Endodermal cell (in vitro differentiated cells): ENCODE data around the gene FBXL7. TPM values are rescaled to one million over a fixed set of nuclear protein-coding genes. Genes with fewer than 3 reads are reported as not detected.

Experiments
- DNase-seq: peaks from one replicate; pipeline ENCODE4 v3.0.0-alpha.2; 2017
- H3K27ac ChIP-seq: 2 replicates; pipeline ENCODE4 v1.5.1; 2013; ENCODE audit warnings: mild to moderate bottlenecking, low read depth, low read length, moderate library complexity
- H3K27me3 ChIP-seq: 2 replicates; pipeline ENCODE4 v1.6.1; 2013; ENCODE audit warnings: mild to moderate bottlenecking, low read length, moderate library complexity; ENCODE audit not compliant: insufficient read depth, control insufficient read depth, poor library complexity, severe bottlenecking
- H3K36me3 ChIP-seq: 2 replicates; pipeline ENCODE4 v1.7.0; 2013; ENCODE audit warnings: mild to moderate bottlenecking, low read length, moderate library complexity; ENCODE audit not compliant: control insufficient read depth, insufficient read depth
- H3K4me1 ChIP-seq: one replicate; pipeline ENCODE4 v1.7.0; 2013; ENCODE audit warnings: low read length; ENCODE audit not compliant: control insufficient read depth, insufficient read depth
- H3K4me3 ChIP-seq: 2 replicates; pipeline ENCODE4 v1.5.1; 2013; ENCODE audit warnings: mild to moderate bottlenecking, low read length, moderate library complexity
- H3K9ac ChIP-seq: 2 replicates; pipeline ENCODE4 v1.6.1; 2013; ENCODE audit warnings: mild to moderate bottlenecking, low read length, moderate library complexity; ENCODE audit not compliant: poor library complexity, severe bottlenecking; ENCODE audit errors: extremely low read depth
- H3K9me3 ChIP-seq: 2 replicates; pipeline ENCODE4 v1.6.1; 2013; ENCODE audit warnings: mild to moderate bottlenecking, low read length, moderate library complexity; ENCODE audit not compliant: control insufficient read depth
- H3K27ac Mint-ChIP-seq: 2 replicates; pipeline ENCODE4 v1.8.0; 2020; ENCODE audit warnings: mixed read lengths
- H3K27me3 Mint-ChIP-seq: 2 replicates; pipeline ENCODE4 v1.8.0; 2021; ENCODE audit warnings: mild to moderate bottlenecking, mixed read lengths; ENCODE audit not compliant: insufficient read depth
- H3K36me3 Mint-ChIP-seq: 2 replicates; pipeline ENCODE4 v1.8.0; 2020; ENCODE audit warnings: low read depth, mixed read lengths
- H3K4me1 Mint-ChIP-seq: 2 replicates; pipeline ENCODE4 v1.8.0; 2020; ENCODE audit warnings: mixed read lengths
- H3K4me3 Mint-ChIP-seq: 2 replicates; pipeline ENCODE4 v1.8.0; 2020; ENCODE audit warnings: mild to moderate bottlenecking, moderate library complexity, mixed read lengths
- H3K9me3 Mint-ChIP-seq: 2 replicates; pipeline ENCODE4 v1.8.0; 2020; ENCODE audit warnings: mild to moderate bottlenecking, mixed read lengths
- CTCF ChIP-seq: fragments of 200-600 bp; sonication (generic); conservative IDR thresholded peaks from 2 replicates; pipeline ENCODE4 v1.5.0; 2021; ENCODE audit warnings: antibody characterized with exemption, mild to moderate bottlenecking
- WGBS, 2 experiments: methylation state at CpG; one replicate each; pipeline versions ENCODE4 v1.1.5 to v1.1.7; 2013; ENCODE audit warnings: missing lambda C conversion rate in 2 of 2, mixed read lengths in 1 of 2; ENCODE audit not compliant: insufficient coverage in 1 of 2, insufficient read length in 1 of 2; 5-methylcytosine and 5-hydroxymethylcytosine counted together
- total RNA-seq, 2 donors: library from RNA; stranded (reverse); fragmentation: NEBNext Ultra II Directional in 1 of 2; extraction: Animal tissue kit (Norgen Biotek cat#: 25700) in 1 of 2; gene quantifications; 2 replicates in 1 of 2; 3 replicates in 1 of 2; pipeline ENCODE4 v1.2.1, GENCODE V29; 2021

FBXL7 gene
- total RNA-seq, 2 donors from 2014 or later = 12.9 to 13.2 TPM

GRCh38 chr5:15510092-15510491 is 10.1 kb downstream of the FBXL7 start:
- Mint-ChIP-seq H3K27ac (no peak overlapping the region), H3K4me3 (no peak overlapping the region), H3K9me3 (no peaks in the 10 kb centered on the region), H3K36me3 (no peaks in the 10 kb centered on the region), H3K27me3 (no peaks in the 10 kb centered on the region), H3K4me1 (peaks cover 3% of the 10 kb centered on the region)
- H3K27me3 ChIP-seq = no peaks in the 10 kb centered on the region
- H3K27ac ChIP-seq = no peak overlapping the region
- no peak overlapping the region for H3K4me3 ChIP-seq
- H3K4me1 ChIP-seq = no peaks in the 10 kb centered on the region
- WGBS, 2 experiments = 91% methylated on average over 1 of the region's 1 CpG; no CpG with 5 or more reads in 1 of the 2 experiments
- H3K9me3 ChIP-seq = no peaks in the 10 kb centered on the region
- DNase-seq = no peak
- H3K9ac ChIP-seq = no peak overlapping the region
- no peaks in the 10 kb centered on the region for H3K36me3 ChIP-seq
- no peak for TF ChIP-seq CTCF

- Mint-ChIP-seq H3K4me1 (no peaks in the 10 kb centered on the region), H3K36me3 (no peaks in the 10 kb centered on the region), H3K4me3 (no peak overlapping the region), H3K9me3 (no peaks in the 10 kb centered on the region), H3K27ac (no peak overlapping the region), H3K27me3 (no peaks in the 10 kb centered on the region)
- Histone ChIP-seq H3K9me3 (no peaks in the 10 kb centered on the region), H3K4me1 (no peaks in the 10 kb centered on the region), H3K27ac (no peak overlapping the region), H3K4me3 (no peak overlapping the region), H3K9ac (no peak overlapping the region), H3K27me3 (no peaks in the 10 kb centered on the region), H3K36me3 (no peaks in the 10 kb centered on the region)
- TF ChIP-seq CTCF = no peak
- WGBS, 2 experiments = 91% methylated on average over 3 of the region's 3 CpGs; no CpG with 5 or more reads in 1 of the 2 experiments
- DNase-seq = no peak
Observed at GRCh38 chr5:15510831-15511230, 10.9 kb downstream of the FBXL7 start.

GRCh38 chr5:15513431-15513830 is 13.5 kb downstream of the FBXL7 start:
- Histone ChIP-seq H3K27me3 (no peaks in the 10 kb centered on the region), H3K36me3 (no peaks in the 10 kb centered on the region), H3K4me3 (no peak overlapping the region), H3K9me3 (no peaks in the 10 kb centered on the region), H3K9ac (no peak overlapping the region), H3K27ac (no peak overlapping the region), H3K4me1 (no peaks in the 10 kb centered on the region)
- no peak for DNase-seq
- TF ChIP-seq CTCF = no peak
- Mint-ChIP-seq H3K36me3 (peaks cover 18% of the 10 kb centered on the region), H3K4me1 (no peaks in the 10 kb centered on the region), H3K9me3 (no peaks in the 10 kb centered on the region), H3K27me3 (no peaks in the 10 kb centered on the region), H3K4me3 (no peak overlapping the region), H3K27ac (no peak overlapping the region)
- 96% methylated on average over 1 of the region's 2 CpGs; no CpG with 5 or more reads in 1 of the 2 experiments for WGBS, 2 experiments
